Neural cell (in vitro differentiated cells): ENCODE results near the gene PYGB.

Experiments
- EP300 ChIP-seq: fragments of 450-650 bp; conservative IDR thresholded peaks from 2 replicates; pipeline ENCODE4 v1.6.1; 2014; ENCODE audit warnings: antibody characterized with exemption, mild to moderate bottlenecking, moderate library complexity; ENCODE audit not compliant: poor library complexity, severe bottlenecking
- MXI1 ChIP-seq: fragments of 450-650 bp; conservative IDR thresholded peaks from 2 replicates; pipeline ENCODE4 v1.6.1; 2014; ENCODE audit warnings: antibody characterized with exemption, mild to moderate bottlenecking; ENCODE audit not compliant: poor library complexity, severe bottlenecking
- TAF1 ChIP-seq: IDR thresholded peaks from 2 replicates; pipeline ENCODE4 v1.6.1; 2012; ENCODE audit warnings: low read depth
- TF ChIP-seq, protein P1 (sequence below): fragments of 450-650 bp; IDR thresholded peaks from 2 replicates; pipeline ENCODE4 v1.5.1; 2014; ENCODE audit warnings: antibody characterized with exemption, mild to moderate bottlenecking, moderate library complexity; ENCODE audit not compliant: poor library complexity, severe bottlenecking

DNA sequence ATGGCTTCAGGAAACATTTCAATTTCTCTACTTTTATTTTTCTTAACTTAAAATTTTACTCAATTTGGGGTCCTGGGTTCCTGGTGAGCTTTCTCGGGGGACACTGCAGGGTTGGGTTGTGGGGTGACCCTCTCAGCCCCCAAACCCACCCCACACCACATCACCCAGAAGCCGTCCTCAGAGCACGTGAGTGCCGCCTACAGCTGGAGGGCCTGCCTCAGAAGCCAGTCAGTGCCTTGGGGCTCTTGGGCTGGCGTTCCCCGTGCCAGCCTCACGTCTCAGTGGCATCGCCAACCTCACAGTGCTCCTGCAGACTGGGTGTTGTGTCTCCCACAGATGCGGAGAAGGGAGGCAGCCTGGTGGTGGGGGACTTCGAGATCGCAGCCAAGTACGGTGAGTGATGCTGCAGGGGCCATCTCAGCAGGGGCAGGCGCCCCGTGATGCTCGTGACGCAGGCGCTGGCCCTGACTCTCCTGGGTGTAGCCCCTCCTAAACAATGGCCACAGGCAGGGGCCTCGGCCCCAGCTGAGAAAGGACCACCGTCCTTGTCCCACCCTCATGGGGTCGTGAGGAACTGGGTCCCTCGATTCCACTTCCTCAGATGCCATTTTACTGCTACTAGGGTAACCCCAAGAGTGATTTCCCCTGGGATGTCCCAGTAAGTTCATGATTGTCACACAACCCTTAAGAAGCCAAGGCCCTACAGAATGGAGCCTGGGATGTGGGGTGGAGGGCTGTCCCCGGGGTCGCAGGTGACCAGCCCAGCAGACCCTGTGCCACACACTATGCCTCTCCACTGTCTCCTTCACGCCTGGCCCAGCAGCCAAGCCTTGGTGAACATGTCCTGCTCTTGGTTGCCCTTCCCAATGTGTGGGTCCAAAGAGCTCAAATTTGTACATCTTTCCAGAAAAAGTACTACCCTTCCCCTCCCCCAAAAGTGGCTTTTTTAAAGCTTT, 23.8 kb upstream of the PYGB start:
- TF ChIP-seq, protein P1, sequence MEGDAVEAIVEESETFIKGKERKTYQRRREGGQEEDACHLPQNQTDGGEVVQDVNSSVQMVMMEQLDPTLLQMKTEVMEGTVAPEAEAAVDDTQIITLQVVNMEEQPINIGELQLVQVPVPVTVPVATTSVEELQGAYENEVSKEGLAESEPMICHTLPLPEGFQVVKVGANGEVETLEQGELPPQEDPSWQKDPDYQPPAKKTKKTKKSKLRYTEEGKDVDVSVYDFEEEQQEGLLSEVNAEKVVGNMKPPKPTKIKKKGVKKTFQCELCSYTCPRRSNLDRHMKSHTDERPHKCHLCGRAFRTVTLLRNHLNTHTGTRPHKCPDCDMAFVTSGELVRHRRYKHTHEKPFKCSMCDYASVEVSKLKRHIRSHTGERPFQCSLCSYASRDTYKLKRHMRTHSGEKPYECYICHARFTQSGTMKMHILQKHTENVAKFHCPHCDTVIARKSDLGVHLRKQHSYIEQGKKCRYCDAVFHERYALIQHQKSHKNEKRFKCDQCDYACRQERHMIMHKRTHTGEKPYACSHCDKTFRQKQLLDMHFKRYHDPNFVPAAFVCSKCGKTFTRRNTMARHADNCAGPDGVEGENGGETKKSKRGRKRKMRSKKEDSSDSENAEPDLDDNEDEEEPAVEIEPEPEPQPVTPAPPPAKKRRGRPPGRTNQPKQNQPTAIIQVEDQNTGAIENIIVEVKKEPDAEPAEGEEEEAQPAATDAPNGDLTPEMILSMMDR, result no peak
- TF ChIP-seq MXI1, result no peak
- TF ChIP-seq EP300, result no peak
- no peak for TF ChIP-seq TAF1
